RWPE2 (cell line): Measurements from ENCODE around the gene CBFA2T3.

Source experiments
- ATAC-seq: fragments of 200-7000 bp; cut with Tn5 transposase; 3 replicates; pipeline ENCODE4 v1.9.1; 2021; ENCODE audit warnings: low read depth
- DNase-seq: peaks from one replicate; pipeline ENCODE4 v3.0.0-alpha.2; 2020; ENCODE audit warnings: low spot score
- H3K27ac ChIP-seq: fragments of 450-650 bp; 2 replicates; pipeline ENCODE4 v1.5.1; 2017; ENCODE audit warnings: mild to moderate bottlenecking; ENCODE audit not compliant: poor library complexity, severe bottlenecking
- H3K27me3 ChIP-seq: fragments of 250-450 bp; sonication (Bioruptor Pico); 2 replicates; pipeline ENCODE4 v1.5.1; 2021; ENCODE audit warnings: mild to moderate bottlenecking, moderate library complexity; ENCODE audit not compliant: insufficient read depth, poor library complexity, severe bottlenecking
- H3K36me3 ChIP-seq: fragments of 250-450 bp; sonication (Bioruptor Pico); 2 replicates; pipeline ENCODE4 v1.5.1; 2020; ENCODE audit warnings: low read depth, mild to moderate bottlenecking, moderate library complexity
- H3K4me1 ChIP-seq: fragments of 250-450 bp; sonication (Bioruptor Pico); 2 replicates; pipeline ENCODE4 v1.5.1; 2021; ENCODE audit warnings: mild to moderate bottlenecking, moderate library complexity; ENCODE audit not compliant: insufficient read depth, poor library complexity, severe bottlenecking
- H3K4me3 ChIP-seq: fragments of 250-450 bp; sonication (Bioruptor Pico); 2 replicates; pipeline ENCODE4 v1.5.1; 2021; ENCODE audit warnings: mild to moderate bottlenecking, moderate library complexity; ENCODE audit not compliant: severe bottlenecking
- H3K9me3 ChIP-seq: fragments of 250-450 bp; sonication (Bioruptor Pico); 2 replicates; pipeline ENCODE4 v1.5.1; 2021; ENCODE audit warnings: mild to moderate bottlenecking, moderate library complexity; ENCODE audit not compliant: severe bottlenecking
- CTCF ChIP-seq: fragments of 450-650 bp; IDR thresholded peaks from one replicate; pipeline ENCODE4 v1.5.1; 2017; ENCODE audit warnings: mild to moderate bottlenecking, moderate library complexity; ENCODE audit not compliant: poor library complexity, severe bottlenecking

CBFA2T3 gene

DNA sequence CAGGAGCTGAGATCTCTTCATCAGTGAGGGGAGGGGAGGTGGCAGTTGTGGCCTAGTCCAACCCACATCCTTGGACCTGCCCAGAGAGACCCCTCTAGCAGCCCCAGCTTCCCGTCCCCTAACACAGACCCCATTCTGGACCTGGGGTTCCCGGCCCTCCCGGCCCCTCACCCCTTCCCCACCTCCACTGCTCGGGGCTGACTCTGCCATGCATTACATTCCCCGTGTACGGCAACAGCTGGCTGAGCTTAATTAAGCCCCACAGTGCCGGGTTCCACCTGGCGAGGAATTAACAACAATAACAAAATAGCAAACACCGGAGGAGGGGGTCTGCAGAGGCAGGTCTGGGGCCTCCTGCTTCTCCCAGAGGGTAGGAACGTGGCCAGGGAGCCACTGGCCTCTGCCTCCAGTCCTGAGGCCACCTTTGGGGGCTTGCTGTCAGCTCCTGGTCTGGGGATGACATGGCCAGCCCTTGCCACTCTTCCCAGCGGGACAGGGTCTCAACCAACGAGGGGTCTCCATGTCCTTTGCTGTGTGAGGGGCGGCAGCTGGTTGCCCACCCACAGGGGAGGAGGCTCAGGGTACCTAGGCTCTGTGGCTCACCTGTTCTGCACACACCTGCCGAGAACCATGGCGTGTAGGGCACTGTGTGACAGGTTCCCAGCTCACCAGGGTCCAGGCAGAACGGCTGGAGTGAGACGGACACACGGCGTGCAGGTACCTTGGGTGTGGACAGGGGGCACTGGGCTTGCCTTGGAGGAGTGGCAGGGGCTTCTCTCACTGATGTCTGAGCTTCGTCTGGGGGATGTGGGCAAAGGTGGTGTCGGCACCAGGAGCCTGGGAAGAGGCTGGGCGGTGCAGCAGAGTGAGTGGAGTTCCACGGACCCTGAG, 46.9 kb upstream of the CBFA2T3 start:
- no peaks in the 10 kb centered on the region for H3K9me3 ChIP-seq
- H3K27me3 ChIP-seq: peaks cover 45% of the 10 kb centered on the region
- H3K36me3 ChIP-seq: no peaks in the 10 kb centered on the region
- peak; percentile 51 for DNase-seq
- ATAC-seq: no peak
- H3K4me3 ChIP-seq: no peak overlapping the region
- H3K27ac ChIP-seq: no peak overlapping the region
- TF ChIP-seq CTCF: no peak
- H3K4me1 ChIP-seq: no peaks in the 10 kb centered on the region

DNA sequence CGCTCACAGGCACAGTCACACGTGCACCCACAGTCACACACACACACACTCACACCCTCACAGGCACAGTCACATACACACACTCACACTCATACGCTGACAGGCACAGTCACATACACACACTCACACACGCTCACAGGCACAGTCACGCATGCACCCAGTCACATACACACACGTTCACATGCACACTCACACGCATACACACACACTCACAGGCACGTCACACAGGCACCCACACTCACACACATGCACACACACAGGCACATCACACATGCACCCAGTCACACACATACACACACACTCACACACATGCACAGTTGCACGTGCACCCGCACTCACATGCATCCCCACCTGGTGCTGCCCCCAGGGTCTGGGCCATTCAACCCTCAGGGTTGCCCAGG, 46.1 kb upstream of the CBFA2T3 start:
- ATAC-seq (no peak), DNase-seq (peak; percentile 20)
- Histone ChIP-seq H3K4me3 (no peak overlapping the region), H3K9me3 (no peaks in the 10 kb centered on the region), H3K36me3 (no peaks in the 10 kb centered on the region), H3K4me1 (no peaks in the 10 kb centered on the region), H3K27ac (no peak overlapping the region), H3K27me3 (peaks cover 41% of the 10 kb centered on the region)
- TF ChIP-seq CTCF: no peak

- no peaks in the 10 kb centered on the region for H3K36me3 ChIP-seq
- H3K9me3 ChIP-seq: no peaks in the 10 kb centered on the region
- peaks cover 32% of the 10 kb centered on the region for H3K27me3 ChIP-seq
- no peak for TF ChIP-seq CTCF
- H3K4me3 ChIP-seq: no peak overlapping the region
- H3K27ac ChIP-seq: no peak overlapping the region
- ATAC-seq: no peak
- DNase-seq: peak; percentile 29
- H3K4me1 ChIP-seq: no peaks in the 10 kb centered on the region
These were observed 45.2 kb upstream of the CBFA2T3 start for GRCh38 chr16:89022051-89022836.

- no peak overlapping the region for H3K4me3 ChIP-seq
- no peak for TF ChIP-seq CTCF
- no peaks in the 10 kb centered on the region for H3K36me3 ChIP-seq
- H3K27ac ChIP-seq: no peak overlapping the region
- H3K4me1 ChIP-seq: no peaks in the 10 kb centered on the region
- peaks cover 23% of the 10 kb centered on the region for H3K27me3 ChIP-seq
- H3K9me3 ChIP-seq: no peaks in the 10 kb centered on the region
- DNase-seq (peak; percentile 29), ATAC-seq (no peak)
These were observed 44.1 kb upstream of the CBFA2T3 start for GRCh38 chr16:89020925-89021595.
